GM12873 (cell line): ENCODE results near the gene FLYWCH2.

ENCODE experiments used
- TF ChIP-seq, protein P1 (sequence below): IDR thresholded peaks from 2 replicates; pipeline ENCODE4 v1.5.1; 2012; ENCODE audit warnings: low read depth, mild to moderate bottlenecking, moderate library complexity, low read length, control low read depth; ENCODE audit not compliant: insufficient read depth; ENCODE audit errors: missing control alignments

Gene FLYWCH2

DNA sequence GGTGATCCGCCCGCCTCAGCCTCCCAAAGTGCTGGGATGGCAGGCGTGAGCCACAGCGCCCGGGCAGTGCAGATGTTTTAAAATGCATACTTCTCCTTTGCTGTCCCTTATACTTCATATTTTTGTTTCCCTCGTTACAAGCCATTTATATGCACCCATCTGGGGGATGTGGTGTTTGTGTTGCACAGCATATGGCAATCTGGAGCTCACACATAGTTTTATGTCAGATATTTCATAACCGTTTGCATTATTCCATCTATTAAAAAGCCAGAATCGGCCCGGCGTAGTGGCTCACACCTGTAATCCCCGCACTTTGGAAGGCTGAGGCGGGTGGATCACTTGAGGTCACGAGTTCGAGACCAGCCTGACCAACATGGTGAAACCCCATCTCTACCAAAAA is 40.5 kb downstream of the FLYWCH2 start:
- TF ChIP-seq, protein P1, sequence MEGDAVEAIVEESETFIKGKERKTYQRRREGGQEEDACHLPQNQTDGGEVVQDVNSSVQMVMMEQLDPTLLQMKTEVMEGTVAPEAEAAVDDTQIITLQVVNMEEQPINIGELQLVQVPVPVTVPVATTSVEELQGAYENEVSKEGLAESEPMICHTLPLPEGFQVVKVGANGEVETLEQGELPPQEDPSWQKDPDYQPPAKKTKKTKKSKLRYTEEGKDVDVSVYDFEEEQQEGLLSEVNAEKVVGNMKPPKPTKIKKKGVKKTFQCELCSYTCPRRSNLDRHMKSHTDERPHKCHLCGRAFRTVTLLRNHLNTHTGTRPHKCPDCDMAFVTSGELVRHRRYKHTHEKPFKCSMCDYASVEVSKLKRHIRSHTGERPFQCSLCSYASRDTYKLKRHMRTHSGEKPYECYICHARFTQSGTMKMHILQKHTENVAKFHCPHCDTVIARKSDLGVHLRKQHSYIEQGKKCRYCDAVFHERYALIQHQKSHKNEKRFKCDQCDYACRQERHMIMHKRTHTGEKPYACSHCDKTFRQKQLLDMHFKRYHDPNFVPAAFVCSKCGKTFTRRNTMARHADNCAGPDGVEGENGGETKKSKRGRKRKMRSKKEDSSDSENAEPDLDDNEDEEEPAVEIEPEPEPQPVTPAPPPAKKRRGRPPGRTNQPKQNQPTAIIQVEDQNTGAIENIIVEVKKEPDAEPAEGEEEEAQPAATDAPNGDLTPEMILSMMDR, result no peak

DNA sequence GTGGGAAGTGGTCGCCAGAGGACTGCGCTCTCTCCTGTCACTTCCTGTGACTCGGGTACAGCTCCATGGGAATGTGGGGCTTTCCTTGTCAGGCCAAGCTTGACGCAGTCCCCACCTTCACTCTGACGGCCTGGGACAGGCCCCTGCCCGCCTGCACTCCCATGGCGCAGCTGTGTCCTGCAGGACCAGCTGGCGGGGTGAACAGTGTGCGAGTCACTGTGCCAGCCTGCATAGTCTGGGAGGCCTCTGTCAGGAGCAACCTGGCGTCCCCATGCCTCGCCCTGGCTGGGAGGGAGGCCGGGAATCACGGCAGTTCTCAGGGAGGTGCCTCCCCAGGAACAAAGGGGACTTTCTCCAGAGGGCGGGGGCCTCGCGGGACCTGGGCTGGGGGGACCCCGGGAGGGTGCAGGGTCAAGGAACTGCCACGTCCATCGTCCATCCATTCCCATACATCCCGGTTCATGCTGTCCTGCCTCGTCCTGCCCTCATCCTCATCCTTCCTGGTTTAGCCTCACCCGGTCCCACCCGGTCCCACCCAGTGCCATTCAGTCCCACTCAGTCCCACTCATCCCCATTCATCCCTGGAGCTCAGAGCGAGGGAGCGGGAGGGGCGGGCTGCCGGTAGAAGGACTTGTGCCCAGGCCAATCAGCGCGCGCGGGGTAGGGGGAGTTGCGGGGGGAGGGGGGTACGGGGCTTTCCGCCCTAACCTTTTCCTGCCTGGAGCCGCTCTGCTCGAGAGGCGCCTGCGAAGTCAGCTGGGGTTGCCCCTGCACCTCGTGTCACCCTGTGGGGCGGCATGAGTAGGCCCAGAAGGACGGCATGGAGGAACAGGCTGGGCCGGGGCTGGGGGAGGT is 42.1 kb downstream of the FLYWCH2 start:
- TF ChIP-seq, protein P1, result no peak

- TF ChIP-seq, protein P1, result no peak
Observed at GRCh38 chr16:2925951-2926649, 43.1 kb downstream of the FLYWCH2 start.

DNA sequence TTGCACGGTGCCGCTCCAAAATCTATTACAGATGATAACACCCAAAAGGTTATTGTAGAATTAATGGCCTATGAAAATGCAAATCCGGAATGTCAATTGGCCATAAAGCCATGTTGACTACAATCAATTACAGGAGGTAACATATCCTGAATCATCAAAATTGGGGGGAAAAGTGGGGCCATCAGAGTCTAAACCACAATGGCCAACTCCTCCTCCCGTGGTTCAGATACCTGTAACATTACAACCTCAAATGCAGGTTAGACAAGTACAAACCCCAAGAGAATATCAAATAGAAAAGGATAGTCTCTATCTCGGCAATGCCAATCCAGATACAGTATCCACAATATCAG is 43.6 kb downstream of the FLYWCH2 start:
- TF ChIP-seq, protein P1, result no peak

GRCh38 chr16:2927010-2927646 is 44.1 kb downstream of the FLYWCH2 start:
- TF ChIP-seq, protein P1, result peak; percentile 92

DNA sequence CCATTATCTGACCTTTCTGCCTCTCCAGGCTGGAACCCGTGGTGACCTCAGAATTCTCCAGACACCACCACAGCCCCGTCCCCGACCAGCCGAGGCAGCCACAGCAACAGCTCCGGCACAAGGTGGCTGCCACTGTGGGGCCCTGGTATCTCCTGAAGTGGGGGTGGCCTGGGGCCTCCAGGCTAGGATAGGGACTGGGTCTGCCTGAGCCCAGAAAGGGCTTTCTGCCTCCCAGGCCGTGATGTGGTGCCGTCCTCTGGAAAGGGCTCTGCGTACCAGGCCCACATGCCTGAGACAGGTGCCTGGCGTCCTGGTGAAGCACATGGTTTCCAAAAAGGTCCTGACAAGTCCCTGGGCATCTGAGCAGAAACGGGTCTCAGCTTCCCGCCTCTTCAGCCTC is 45.8 kb downstream of the FLYWCH2 start:
- TF ChIP-seq, protein P1, result no peak

DNA sequence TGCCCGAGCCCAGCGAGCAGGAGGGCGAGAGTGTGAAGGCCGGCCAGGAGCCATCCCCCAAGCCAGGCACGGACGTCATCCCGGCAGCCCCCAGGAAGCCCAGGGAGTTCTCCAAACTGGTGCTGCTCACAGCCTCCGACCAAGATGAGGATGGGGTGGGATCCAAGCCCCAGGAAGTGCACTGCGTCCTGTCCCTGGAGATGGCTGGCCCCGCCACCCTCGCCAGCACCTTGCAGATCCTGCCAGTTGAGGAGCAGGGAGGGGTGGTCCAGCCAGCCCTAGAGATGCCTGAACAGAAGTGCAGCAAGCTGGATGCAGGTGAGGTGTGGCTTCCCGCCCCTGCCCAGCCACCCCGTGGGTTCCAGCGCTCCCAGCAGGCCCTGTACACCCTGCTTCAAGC is 46.7 kb downstream of the FLYWCH2 start:
- TF ChIP-seq, protein P1, result no peak
